ENCODE measurements around the gene IRF1.

IRF1 gene

DNA sequence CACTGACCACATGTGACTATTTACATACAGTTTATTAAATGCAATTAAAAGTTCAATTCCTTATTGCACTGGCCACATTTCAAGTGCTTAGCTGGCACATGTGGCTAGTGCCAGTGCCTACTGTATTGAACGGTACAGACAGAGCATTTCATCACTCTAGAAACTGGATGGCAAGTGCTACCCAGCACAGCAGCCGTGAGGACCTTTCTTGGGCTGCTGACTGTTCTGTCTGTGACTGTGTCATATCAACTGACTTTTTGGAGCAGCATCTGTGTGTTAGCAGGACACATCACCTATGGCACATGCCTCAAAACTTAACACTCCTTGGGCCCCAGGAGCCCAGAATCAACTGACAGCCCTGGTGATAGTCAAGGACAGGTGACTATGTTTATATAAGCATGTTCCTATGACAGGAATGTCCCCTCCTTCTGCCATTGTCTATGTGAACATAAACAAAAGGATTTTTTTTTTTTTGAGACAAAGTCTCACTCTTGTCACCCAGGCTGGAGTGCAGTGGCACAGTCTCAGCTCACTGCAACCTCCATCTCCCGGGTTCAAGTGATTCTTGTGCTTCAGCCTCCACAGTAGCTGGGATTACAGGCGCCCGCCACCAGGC is 8.9 kb downstream of the IRF1 start:
- Mint-ChIP-seq H3K27me3 (ENCODE audit: low read depth) (no peaks in the 10 kb centered on the region), H3K4me1 (peaks cover 5% of the 10 kb centered on the region), H3K4me3 (no peak overlapping the region), H3K9me3 (no peaks in the 10 kb centered on the region), H3K36me3 (ENCODE audit: low read depth) (peaks cover 21% of the 10 kb centered on the region), H3K27ac (no peak overlapping the region)
- TF ChIP-seq CTCF (IDR thresholded peaks at IDR 0.05; ENCODE audit: unreplicated experiment in 3 of 3), result no peak

DNA sequence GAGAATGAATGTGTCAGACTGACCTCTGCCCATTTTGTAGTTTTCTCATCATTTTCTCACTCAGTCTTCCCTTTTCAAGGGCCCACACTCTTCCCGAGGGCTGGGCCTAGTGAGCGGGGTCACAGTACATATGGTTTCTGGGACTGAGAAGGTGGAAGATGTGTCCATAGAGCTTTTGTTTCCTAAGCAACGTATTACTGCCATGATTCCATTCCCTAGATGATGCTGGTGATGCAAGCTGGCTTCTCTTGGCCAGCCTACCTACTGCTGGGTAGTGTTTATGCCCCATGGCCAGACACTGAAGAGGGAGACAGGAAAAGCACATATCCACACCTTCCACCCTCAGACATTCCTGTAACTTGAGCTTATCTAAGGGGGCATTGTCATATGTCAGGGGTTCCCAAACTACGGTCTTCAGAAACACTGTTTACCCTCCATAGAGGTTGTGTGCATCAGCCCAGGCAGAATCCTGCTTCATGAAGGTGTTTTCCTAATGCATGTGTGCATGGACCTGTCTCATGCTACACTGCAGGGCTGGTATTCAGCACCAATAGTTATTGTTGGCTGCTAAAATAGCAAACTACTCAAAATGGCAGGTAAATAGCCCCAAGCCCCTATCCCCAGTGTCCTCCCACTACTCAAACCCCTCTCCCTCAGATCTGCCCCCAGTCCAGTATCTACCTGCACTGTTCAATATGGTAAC is 9.5 kb downstream of the IRF1 start:
- H3K27me3 Mint-ChIP-seq (ENCODE audit: low read depth), result no peaks in the 10 kb centered on the region
- peaks cover 5% of the 10 kb centered on the region for H3K4me1 Mint-ChIP-seq
- peaks cover 20% of the 10 kb centered on the region for H3K36me3 Mint-ChIP-seq (ENCODE audit: low read depth)
- no peak overlapping the region for H3K27ac Mint-ChIP-seq
- no peak overlapping the region for H3K4me3 Mint-ChIP-seq
- TF ChIP-seq CTCF (IDR thresholded peaks at IDR 0.05; ENCODE audit: unreplicated experiment in 3 of 3), result no peak
- no peaks in the 10 kb centered on the region for H3K9me3 Mint-ChIP-seq

DNA sequence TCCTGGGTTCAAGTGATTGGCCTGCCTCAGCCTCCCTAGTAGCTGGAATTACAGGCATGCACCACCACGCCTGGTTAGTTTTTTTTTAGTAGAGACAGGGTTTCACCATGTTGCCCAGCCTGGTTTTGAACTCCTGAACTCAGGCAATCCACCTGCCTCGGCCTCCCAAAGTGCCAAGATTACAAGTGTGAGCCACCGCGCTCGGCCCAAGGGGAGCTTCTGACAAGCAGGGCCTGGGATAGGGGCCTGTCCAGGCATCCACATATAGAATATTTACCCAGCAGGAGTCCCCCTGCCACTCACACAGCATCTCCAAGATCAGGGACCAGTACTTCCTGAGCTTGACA is 10.1 kb downstream of the IRF1 start:
- Mint-ChIP-seq H3K4me3 (no peak overlapping the region), H3K9me3 (no peaks in the 10 kb centered on the region), H3K27ac (no peak overlapping the region), H3K4me1 (peaks cover 11% of the 10 kb centered on the region), H3K27me3 (ENCODE audit: low read depth) (no peaks in the 10 kb centered on the region), H3K36me3 (ENCODE audit: low read depth) (peaks cover 15% of the 10 kb centered on the region)
- TF ChIP-seq CTCF (IDR thresholded peaks at IDR 0.05; ENCODE audit: unreplicated experiment in 3 of 3), result no peak

- no peak overlapping the region for H3K27ac Mint-ChIP-seq
- H3K9me3 Mint-ChIP-seq, result no peaks in the 10 kb centered on the region
- no peaks in the 10 kb centered on the region for H3K27me3 Mint-ChIP-seq (ENCODE audit: low read depth)
- peaks cover 14% of the 10 kb centered on the region for H3K4me1 Mint-ChIP-seq
- H3K4me3 Mint-ChIP-seq, result no peak overlapping the region
- peaks cover 13% of the 10 kb centered on the region for H3K36me3 Mint-ChIP-seq (ENCODE audit: low read depth)
- TF ChIP-seq CTCF (IDR thresholded peaks at IDR 0.05; ENCODE audit: unreplicated experiment in 3 of 3), result no peak
Measured at GRCh38 chr5:132480042-132480441, 10.5 kb downstream of the IRF1 start.

GRCh38 chr5:132479111-132479951 is 11.2 kb downstream of the IRF1 start:
- Mint-ChIP-seq H3K4me1 (peaks cover 21% of the 10 kb centered on the region), H3K27me3 (ENCODE audit: low read depth) (no peaks in the 10 kb centered on the region), H3K9me3 (no peaks in the 10 kb centered on the region), H3K36me3 (ENCODE audit: low read depth) (peaks cover 10% of the 10 kb centered on the region), H3K27ac (no peak overlapping the region), H3K4me3 (no peak overlapping the region)
- TF ChIP-seq CTCF (IDR thresholded peaks at IDR 0.05; ENCODE audit: unreplicated experiment in 3 of 3), result no peak

All from nephron (organoid).